ENCODE measurements around the gene TLR8. TPM values are rescaled to one million over a fixed set of nuclear protein-coding genes. Genes with fewer than 3 reads are reported as not detected.
A peak's percentile ranks its signal among the peaks of the same experiment; 100 is the strongest.

The TLR8 gene
- total and polyA plus RNA-seq, 2 of the 4 experiments (the other 2 are of a cell fraction): not detected

GRCh38 chrX:12947545-12948235 is 41.3 kb downstream of the TLR8 start:
- H3K14ac ChIP-seq (replicated peaks; ENCODE audit: low read depth, low read length): peak overlapping the region; percentile 74; the same call in 1 of the 2 replicates
- DNase-seq: no peak
- no peak for ATAC-seq (ENCODE audit: low read depth)
- no TSS peak for BruUV-seq (replicated peaks)
- peak overlapping the region; percentile 90; the same call in 2 of the 3 replicates for H2BK15ac ChIP-seq (ENCODE audit: low read depth, low read length)
- ChIA-PET POLR2A (ENCODE audit: unreplicated experiment) (no interaction called here), CTCF (no interaction called here)
- no peak overlapping the region for H2BK5ac ChIP-seq (ENCODE audit: low read depth, low read length, poor library complexity, severe bottlenecking)
- peak overlapping the region; percentile 76 to 98; a peak in 3 of 4 replicates for H4K8ac ChIP-seq (ENCODE audit: low read depth in 2 of 2, low read length in 2 of 2)
- H2AK5ac ChIP-seq (ENCODE audit: low read depth, low read length): peak overlapping the region; percentile 54
- peaks cover 7% of the 10 kb centered on the region; the same call in 1 of the 2 replicates for H3K9me1 ChIP-seq (ENCODE audit: insufficient read depth, low read length)
- no peak overlapping the region for H3K9ac ChIP-seq (ENCODE audit: low read depth, low read length)
- H3K9me3 ChIP-seq (ENCODE audit: control insufficient read depth, insufficient read depth, low read length): no peaks in the 10 kb centered on the region
- peak overlapping the region; percentile 87; the same call in 1 of the 2 replicates for H3K4ac ChIP-seq (ENCODE audit: low read depth, low read length)
- dilution Hi-C loops (cut with HindIII; ENCODE audit: low sequenced_read_pairs, unreplicated experiment): no loop called here
- intact Hi-C loops (cut with micrococcal nuclease): loop anchor here (1.0 to 10.0 kb wide), 3 partner anchors 451 to 697 kb away; no protein-coding TSS in a partner anchor
- H3K4me2 ChIP-seq (ENCODE audit: low read depth, low read length): no peak overlapping the region
- H4K5ac ChIP-seq (ENCODE audit: low read depth, low read length): peak overlapping the region; percentile 12; the same call in 1 of the 2 replicates
- H2BK20ac ChIP-seq (ENCODE audit: low read depth, low read length): peak overlapping the region; percentile 48
- H3K27ac ChIP-seq (ENCODE audit: insufficient read depth, low read length): no peak overlapping the region
- no peak overlapping the region for H3K56ac ChIP-seq (ENCODE audit: extremely low read depth, insufficient read depth, low read length)
- H4K91ac ChIP-seq (ENCODE audit: insufficient read depth, low read depth, low read length): peak overlapping the region; percentile 86; the same call in 1 of the 2 replicates
- 0 out of 2 replicates have a peak overlapping the region, but pooled peaks have one; percentile 1 for H3K23ac ChIP-seq (ENCODE audit: low read depth, low read length)
- no CpG with 5 or more reads among the region's 5 CpGs for WGBS, 2 experiments (ENCODE audit: extremely low coverage in 2 of 2, insufficient read length in 1 of 2)
- no peak overlapping the region for H3K4me3 ChIP-seq (ENCODE audit: insufficient read depth, low read depth, low read length)
- peak overlapping the region; percentile 62 for H2AFZ ChIP-seq (replicated peaks; ENCODE audit: low read length, poor library complexity)
- peak overlapping the region; percentile 37 for H2AK9ac ChIP-seq (replicated peaks; ENCODE audit: low read depth, low read length, poor library complexity)
- in situ Hi-C loops (cut with MboI; ENCODE audit: low sequenced_read_pairs): no loop called here
- no peaks in the 10 kb centered on the region for H3K36me3 ChIP-seq (ENCODE audit: control insufficient read depth, insufficient read depth, low read length)
- H3K18ac ChIP-seq (ENCODE audit: low read depth, low read length): peak overlapping the region; percentile 26; the same call in 1 of the 2 replicates
- H4K20me1 ChIP-seq (ENCODE audit: insufficient read depth, low read length): no peaks in the 10 kb centered on the region
- peaks cover 0 to 13% of the 10 kb centered on the region in 2 experiments; a peak in 3 of 4 replicates for H3K79me1 ChIP-seq (ENCODE audit: low read depth in 1 of 2, low read length in 2 of 2)
- H3K27me3 ChIP-seq (ENCODE audit: control insufficient read depth, insufficient read depth, low read length): no peaks in the 10 kb centered on the region
- peaks cover 14% of the 10 kb centered on the region for H3K4me1 ChIP-seq (ENCODE audit: control insufficient read depth, insufficient read depth, low read length)
- peak overlapping the region; percentile 97; the same call in 1 of the 2 replicates for H2BK120ac ChIP-seq (ENCODE audit: low read depth, low read length)
- TF ChIP-seq RCOR1 (IDR thresholded peaks at IDR 0.05; ENCODE audit: insufficient replicate concordance, low read length) (no peak), CTCF (conservative IDR thresholded peaks at IDR 0.05; ENCODE audit: low read depth, low read length) (no peak), NFE2L2 (IDR thresholded peaks at IDR 0.05; ENCODE audit: low read depth, low read length) (no peak), MAFK (IDR thresholded peaks at IDR 0.05; ENCODE audit: low read depth, low read length) (no peak), CEBPB (IDR thresholded peaks at IDR 0.05; ENCODE audit: low read depth, low read length) (no peak), RAD21 (IDR thresholded peaks at IDR 0.05; ENCODE audit: low read length) (no peak), BHLHE40 (IDR thresholded peaks at IDR 0.05; ENCODE audit: low read depth, low read length) (no peak), MAZ (IDR thresholded peaks at IDR 0.05; ENCODE audit: borderline replicate concordance, low read depth, low read length) (no peak), RFX5 (IDR thresholded peaks at IDR 0.05; ENCODE audit: low read depth, low read length) (no peak), SMC3 (IDR thresholded peaks at IDR 0.05; ENCODE audit: low read depth, low read length) (no peak), MXI1 (IDR thresholded peaks at IDR 0.05; ENCODE audit: borderline replicate concordance, low read depth, low read length) (no peak), FOS (IDR thresholded peaks at IDR 0.05; ENCODE audit: low read depth, low read length) (no peak), CHD1 (IDR thresholded peaks at IDR 0.05; ENCODE audit: low read depth, low read length) (no peak), POLR2A (IDR thresholded peaks at IDR 0.05; ENCODE audit: low read depth, low read length) (no peak), USF2 (IDR thresholded peaks at IDR 0.05; ENCODE audit: low read depth, low read length) (no peak)

All from IMR-90 (cell line).